GM12873 (cell line): ENCODE results near the gene KIZ.

Source experiments
- TF ChIP-seq, protein P1 (sequence below): IDR thresholded peaks from 2 replicates; pipeline ENCODE4 v1.5.1; 2012; ENCODE audit warnings: low read depth, mild to moderate bottlenecking, moderate library complexity, low read length, control low read depth; ENCODE audit not compliant: insufficient read depth; ENCODE audit errors: missing control alignments

The KIZ gene

DNA sequence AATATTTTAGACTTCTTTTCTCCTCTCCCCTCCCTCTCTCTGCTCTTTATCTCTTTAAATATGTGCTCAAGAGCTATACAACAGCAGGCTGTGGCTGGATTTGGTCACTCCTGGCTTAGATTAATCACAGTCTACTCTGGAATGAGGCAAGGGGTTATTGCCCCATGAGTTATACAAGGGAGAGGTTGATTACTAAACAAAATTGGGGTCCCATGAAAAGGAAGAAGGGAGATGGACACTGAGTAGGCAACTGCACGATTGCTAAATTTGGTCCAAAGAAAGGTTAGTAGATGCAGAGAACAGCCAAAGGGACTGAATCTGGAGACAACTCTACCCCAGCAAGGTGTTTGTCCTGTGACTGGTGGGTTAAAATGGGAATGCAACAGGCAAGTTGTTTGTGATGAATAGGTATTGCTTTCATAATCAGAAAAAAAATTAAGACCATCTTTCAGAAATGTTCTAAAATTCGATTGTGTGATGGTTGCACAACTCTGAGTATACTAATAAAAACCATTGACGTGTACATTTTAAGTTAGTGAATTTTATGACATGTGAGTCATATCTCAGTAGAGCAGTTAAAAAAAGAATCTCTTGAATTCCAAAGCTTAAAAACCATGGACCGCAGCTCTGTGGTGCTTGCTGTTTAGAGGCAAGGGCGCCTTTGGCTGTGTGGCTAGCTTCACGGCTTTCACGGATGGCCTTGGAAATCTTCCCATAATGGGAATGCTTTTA is 57.1 kb downstream of the KIZ start:
- TF ChIP-seq, protein P1, sequence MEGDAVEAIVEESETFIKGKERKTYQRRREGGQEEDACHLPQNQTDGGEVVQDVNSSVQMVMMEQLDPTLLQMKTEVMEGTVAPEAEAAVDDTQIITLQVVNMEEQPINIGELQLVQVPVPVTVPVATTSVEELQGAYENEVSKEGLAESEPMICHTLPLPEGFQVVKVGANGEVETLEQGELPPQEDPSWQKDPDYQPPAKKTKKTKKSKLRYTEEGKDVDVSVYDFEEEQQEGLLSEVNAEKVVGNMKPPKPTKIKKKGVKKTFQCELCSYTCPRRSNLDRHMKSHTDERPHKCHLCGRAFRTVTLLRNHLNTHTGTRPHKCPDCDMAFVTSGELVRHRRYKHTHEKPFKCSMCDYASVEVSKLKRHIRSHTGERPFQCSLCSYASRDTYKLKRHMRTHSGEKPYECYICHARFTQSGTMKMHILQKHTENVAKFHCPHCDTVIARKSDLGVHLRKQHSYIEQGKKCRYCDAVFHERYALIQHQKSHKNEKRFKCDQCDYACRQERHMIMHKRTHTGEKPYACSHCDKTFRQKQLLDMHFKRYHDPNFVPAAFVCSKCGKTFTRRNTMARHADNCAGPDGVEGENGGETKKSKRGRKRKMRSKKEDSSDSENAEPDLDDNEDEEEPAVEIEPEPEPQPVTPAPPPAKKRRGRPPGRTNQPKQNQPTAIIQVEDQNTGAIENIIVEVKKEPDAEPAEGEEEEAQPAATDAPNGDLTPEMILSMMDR = no peak

DNA sequence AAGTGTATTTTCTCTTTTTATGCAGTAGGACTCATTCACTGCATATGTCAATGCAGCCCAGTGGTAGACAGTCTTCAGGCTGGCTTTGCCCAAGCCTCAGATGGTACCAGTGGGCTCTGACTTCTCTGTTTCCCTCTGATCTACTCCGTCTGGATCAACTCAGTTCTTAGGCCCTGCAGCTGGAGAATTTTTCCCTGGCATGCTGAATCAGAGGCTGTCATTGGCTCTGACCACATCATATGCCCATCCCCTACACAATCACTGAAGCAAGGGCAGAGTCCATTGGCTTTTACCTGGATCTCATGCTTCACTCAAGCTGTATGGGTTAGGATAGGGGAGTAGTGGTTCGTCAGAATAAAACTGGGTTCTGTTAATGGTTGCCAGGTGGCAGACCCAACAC is 57.8 kb downstream of the KIZ start:
- TF ChIP-seq, protein P1 = no peak

DNA sequence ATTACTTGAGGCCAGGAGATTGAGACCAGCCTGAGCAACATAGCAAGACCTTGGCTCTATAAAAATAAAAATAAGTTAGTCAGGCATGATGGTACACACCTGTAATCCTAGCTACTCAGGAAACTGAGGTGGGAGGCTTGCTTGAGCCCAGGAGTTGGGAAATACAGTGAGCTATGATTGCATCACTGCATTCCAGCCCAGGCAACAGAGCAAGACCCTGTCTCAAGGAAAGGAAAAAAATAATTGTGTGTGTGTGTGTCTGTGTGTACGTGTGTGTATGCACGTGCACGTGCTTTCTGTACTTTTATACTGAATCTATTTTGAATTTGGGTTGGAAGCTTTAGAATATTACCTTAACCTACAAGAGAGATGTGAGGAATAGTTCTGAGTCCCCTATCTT is 58.9 kb downstream of the KIZ start:
- TF ChIP-seq, protein P1 = no peak

DNA sequence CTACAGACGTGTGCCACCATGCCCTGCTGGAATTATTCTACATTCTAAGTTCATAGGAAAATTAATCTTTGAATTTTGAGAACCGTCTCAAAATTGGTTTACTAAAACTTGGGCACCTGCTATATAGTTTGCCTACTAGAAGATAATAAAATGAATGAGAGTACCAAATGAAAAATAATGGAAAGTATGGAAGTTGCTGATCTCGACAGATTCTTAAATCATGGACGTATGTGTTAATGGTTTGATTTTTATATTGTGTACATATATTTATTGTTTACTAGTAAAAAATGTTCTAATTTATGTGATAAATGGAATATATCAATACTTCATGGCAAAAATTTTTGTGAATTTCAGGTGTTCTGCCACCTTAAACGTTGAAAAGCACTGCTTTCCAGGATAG is 60.0 kb downstream of the KIZ start:
- TF ChIP-seq, protein P1 = no peak

DNA sequence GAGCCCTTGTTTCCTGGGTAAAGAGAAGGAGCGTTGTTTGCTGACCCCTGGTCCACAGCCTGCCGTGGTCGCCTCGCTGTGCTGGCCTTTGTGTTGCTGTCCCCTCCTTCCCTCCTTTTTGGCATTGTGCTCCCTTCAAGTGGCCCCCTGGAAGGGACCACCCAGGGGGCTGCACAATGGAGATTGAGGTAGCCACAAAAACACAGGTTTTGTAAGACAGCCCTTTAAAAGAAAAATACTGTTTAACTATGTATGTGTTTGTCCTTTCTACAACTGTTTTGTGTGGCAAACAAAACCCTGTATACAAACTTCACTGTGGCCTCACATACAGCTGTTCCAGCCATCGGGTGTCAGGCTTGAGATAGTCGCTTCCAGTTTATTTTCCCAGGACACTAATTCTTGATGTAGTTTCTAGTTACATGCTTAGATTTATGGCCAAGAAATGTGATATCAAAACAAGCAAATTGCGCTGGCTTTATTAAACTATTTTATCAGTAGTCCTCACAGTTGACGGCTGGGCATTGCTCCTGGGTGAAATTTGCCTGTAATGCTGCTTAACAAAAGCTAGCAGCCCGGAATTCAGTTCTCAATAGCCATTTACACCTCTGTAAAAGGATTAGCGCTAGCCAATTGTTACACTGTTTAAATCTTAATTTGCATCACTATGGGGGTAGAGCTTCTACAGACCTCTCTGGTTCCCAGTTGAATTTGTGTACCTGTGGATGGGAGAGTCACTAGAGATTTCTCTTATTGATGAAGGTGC is 64.1 kb downstream of the KIZ start:
- TF ChIP-seq, protein P1 = no peak

DNA sequence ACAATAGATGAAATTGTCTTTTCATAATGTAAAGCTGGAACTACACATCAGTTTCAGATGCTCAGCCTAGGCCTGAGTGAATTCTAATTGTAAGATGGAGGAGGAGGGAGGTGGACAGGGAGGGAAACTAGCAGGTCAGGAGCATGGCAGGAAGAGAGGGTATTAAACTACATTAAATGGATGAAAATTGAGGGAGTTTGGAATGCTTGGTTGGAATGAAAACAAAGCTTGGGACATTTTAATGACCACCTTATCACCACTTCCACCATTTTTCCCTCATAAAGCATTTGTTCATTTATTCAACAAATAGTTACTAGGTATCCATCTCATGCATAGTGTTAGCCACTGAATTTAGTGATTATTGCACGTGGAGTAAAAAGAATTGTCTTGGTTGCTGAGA is 65.0 kb downstream of the KIZ start:
- TF ChIP-seq, protein P1 = no peak

DNA sequence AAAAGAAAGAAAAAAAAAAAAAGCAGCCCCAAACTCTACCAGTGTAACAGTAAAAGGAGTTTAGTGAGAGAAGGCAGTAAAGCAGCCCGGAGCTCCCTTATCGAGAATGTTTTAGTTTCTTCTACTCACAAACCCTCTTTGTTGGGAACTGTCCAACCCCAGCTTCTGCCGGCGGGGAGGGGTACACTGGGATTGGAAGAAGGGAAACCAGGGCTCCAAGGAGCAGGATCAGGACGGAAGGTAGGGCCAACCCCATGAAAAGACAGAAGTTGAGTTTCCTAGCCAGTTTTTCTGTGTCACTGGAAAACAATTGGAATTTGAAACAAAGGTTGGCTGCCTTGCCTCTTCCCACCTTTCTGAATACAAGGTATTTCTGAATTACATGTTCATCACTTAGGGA is 66.0 kb downstream of the KIZ start:
- TF ChIP-seq, protein P1 = no peak
